GM19351 (cell line): Measurements from ENCODE around the gene RASA2.
A peak's percentile ranks its signal among the peaks of the same experiment; 100 is the strongest.
"Not testable (repeated sequence)": the region's sequence is repeated elsewhere in the genome, so short reads cannot be mapped to it uniquely, and the experiment has no call there.

ENCODE experiments used
- ATAC-seq: cut with Tn5 transposase; IDR thresholded peaks from one replicate; pipeline ENCODE4 v1.9.1; 2021; ENCODE audit warnings: mild to moderate bottlenecking, moderate library complexity; ENCODE audit not compliant: unreplicated experiment

The RASA2 gene

GRCh38 chr3:141457624-141458236 lies 29.1 kb upstream of the RASA2 start:
- no peak for ATAC-seq

- no peak for ATAC-seq
These were observed 27.8 kb upstream of the RASA2 start for GRCh38 chr3:141459008-141459407.

- ATAC-seq, result peak; percentile 98
These were observed 26.6 kb upstream of the RASA2 start for GRCh38 chr3:141460097-141460704.

GRCh38 chr3:141462176-141462859 lies 24.5 kb upstream of the RASA2 start:
- no peak for ATAC-seq

GRCh38 chr3:141465221-141465620 lies 21.6 kb upstream of the RASA2 start:
- no peak for ATAC-seq

GRCh38 chr3:141466633-141467169 lies 20.1 kb upstream of the RASA2 start:
- ATAC-seq, result no peak

GRCh38 chr3:141469720-141470119 lies 17.1 kb upstream of the RASA2 start:
- no peak for ATAC-seq

- no peak for ATAC-seq
These were observed 15.7 kb upstream of the RASA2 start for GRCh38 chr3:141471160-141471559.

GRCh38 chr3:141476033-141476432 lies 10.8 kb upstream of the RASA2 start:
- no peak for ATAC-seq

GRCh38 chr3:141477224-141477623 lies 9.6 kb upstream of the RASA2 start:
- no peak for ATAC-seq

- no peak for ATAC-seq
These were observed 8.7 kb upstream of the RASA2 start for GRCh38 chr3:141478139-141478538.

- ATAC-seq, result not testable (repeated sequence)
These were observed 8.0 kb upstream of the RASA2 start for GRCh38 chr3:141478840-141479239.

GRCh38 chr3:141482245-141482922 lies 4.4 kb upstream of the RASA2 start:
- ATAC-seq, result no peak

GRCh38 chr3:141484701-141485287 lies 2.0 kb upstream of the RASA2 start:
- no peak for ATAC-seq

GRCh38 chr3:141485641-141486495 lies 959 bp upstream of the RASA2 start:
- ATAC-seq, result no peak

- no peak for ATAC-seq
These were observed 406 bp upstream of the RASA2 start for GRCh38 chr3:141486496-141486745.

- ATAC-seq, result peak; percentile 77
These were observed 860 bp downstream of the RASA2 start for GRCh38 chr3:141487521-141488252.

GRCh38 chr3:141489203-141489602 lies 2.4 kb downstream of the RASA2 start:
- no peak for ATAC-seq

- no peak for ATAC-seq
These were observed 4.3 kb downstream of the RASA2 start for GRCh38 chr3:141491081-141491480.

- ATAC-seq, result no peak
These were observed 5.1 kb downstream of the RASA2 start for GRCh38 chr3:141491929-141492328.
